ENCODE measurements around the gene CEPT1. TPM values are rescaled to one million over a fixed set of nuclear protein-coding genes. Genes with fewer than 3 reads are reported as not detected.

CEPT1 gene
- total and polyA plus RNA-seq, 2 donors (not counting 3 experiments of a cell fraction or from before 2014, with no cell fraction given): 13.6 to 29.1 TPM

- Histone ChIP-seq H3K4me2 (ENCODE audit: insufficient read depth, low read length) (no peak overlapping the region), H3K27me3 (ENCODE audit: control insufficient read depth in 2 of 2, insufficient read depth in 2 of 2, low read length in 2 of 2) (no peaks in the 10 kb centered on the region), H3K9ac (replicated peaks; ENCODE audit: extremely low read depth, insufficient read depth, low read length) (no peak overlapping the region), H4K20me1 (replicated peaks; ENCODE audit: control insufficient read depth, extremely low read depth, insufficient read depth, low read length) (peaks cover 2% of the 10 kb centered on the region), H3K4me1 (ENCODE audit: control insufficient read depth, extremely low read depth, insufficient read depth, low read length) (peaks cover 14% of the 10 kb centered on the region), H3K36me3 (ENCODE audit: control insufficient read depth in 2 of 2, extremely low read depth in 1 of 2, insufficient read depth in 2 of 2, low read length in 2 of 2) (peaks cover 0 to 4% of the 10 kb centered on the region in 2 experiments), H3K4me3 (replicated peaks in 1 of 3; ENCODE audit: insufficient read depth in 1 of 3, low read depth in 1 of 3, low read length in 3 of 3) (no peak overlapping the region), H3K9me1 (replicated peaks; ENCODE audit: control insufficient read depth, extremely low read depth, insufficient read depth, low read length) (no peaks in the 10 kb centered on the region), H3K9me3 (replicated peaks; ENCODE audit: control insufficient read depth, insufficient read depth, low read length) (no peaks in the 10 kb centered on the region), H2AFZ (ENCODE audit: low read depth, low read length) (no peak overlapping the region), H3K79me2 (ENCODE audit: control insufficient read depth, insufficient read depth, low read length) (peaks cover 77% of the 10 kb centered on the region), H3K27ac (ENCODE audit: insufficient read depth, low read depth, low read length) (no peak overlapping the region)
- FAIRE-seq: no peak
- POLR2A ChIA-PET: no interaction called here
- intact Hi-C loops (cut with micrococcal nuclease): no loop called here
- TF ChIP-seq GATA2 (IDR thresholded peaks at IDR 0.05; ENCODE audit: insufficient read depth, insufficient read length, low read depth, low read length) (no peak), FOS (IDR thresholded peaks at IDR 0.05; ENCODE audit: borderline replicate concordance, insufficient read depth, low read length) (no peak), MYC (IDR thresholded peaks at IDR 0.05; ENCODE audit: low read depth, low read length) (no peak), JUN (IDR thresholded peaks at IDR 0.05; ENCODE audit: borderline replicate concordance, insufficient read depth, insufficient read length, low read depth) (no peak)
- dilution Hi-C loops (cut with MboI; ENCODE audit: extremely low pct_ligation_motif_present, low sequenced_read_pairs): no loop called here
- CTCF ChIA-PET: no interaction called here
- BruUV-seq (replicated peaks): no TSS peak
- no peak for DNase-seq (ENCODE audit: low read depth, low spot score)
Observed at GRCh38 chr1:111145542-111145941, 5.5 kb downstream of the CEPT1 start.

DNA sequence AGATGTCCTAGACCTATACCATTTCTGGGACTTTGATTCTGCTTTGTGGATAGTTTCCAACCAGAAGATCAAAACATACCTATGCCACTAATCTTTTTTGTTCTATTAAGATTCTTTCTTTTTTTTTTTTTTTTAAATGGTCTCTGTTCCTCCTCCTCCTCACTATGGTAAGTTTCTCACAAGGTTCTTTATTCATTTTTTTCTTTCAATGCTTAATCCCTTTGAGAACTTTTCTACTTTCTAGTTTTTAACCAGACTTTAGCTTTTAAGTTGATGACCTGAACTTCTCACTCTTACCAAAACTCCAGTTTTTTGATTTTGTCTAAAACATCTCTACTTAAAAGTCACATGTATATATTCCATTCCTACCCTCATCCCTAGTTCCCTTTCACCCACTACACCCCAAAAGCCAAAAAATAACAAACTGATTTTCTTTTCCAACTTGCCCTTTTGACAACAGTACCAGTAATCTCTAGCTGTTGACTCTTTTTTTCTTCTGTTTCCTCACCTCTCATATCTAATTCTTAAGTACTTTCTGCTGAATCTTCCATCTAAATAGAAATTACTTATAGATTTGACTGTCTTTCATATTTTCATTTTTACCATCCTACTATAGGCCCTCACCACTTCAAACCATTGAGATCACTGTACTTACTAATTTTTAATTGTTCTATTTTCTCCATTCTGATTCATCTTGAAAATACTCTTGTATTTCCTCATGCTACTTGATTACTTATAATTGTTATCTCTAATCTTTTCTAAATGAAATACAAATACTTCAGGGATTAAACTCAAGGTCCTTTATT lies 6.1 kb downstream of the CEPT1 start:
- no peak for FAIRE-seq
- no peak overlapping the region for H3K4me2 ChIP-seq (ENCODE audit: insufficient read depth, low read length)
- dilution Hi-C loops (cut with MboI; ENCODE audit: extremely low pct_ligation_motif_present, low sequenced_read_pairs) (no loop called here), intact Hi-C loops (cut with micrococcal nuclease) (no loop called here)
- DNase-seq (ENCODE audit: low read depth, low spot score): no peak
- peaks cover 10% of the 10 kb centered on the region for H3K4me1 ChIP-seq (ENCODE audit: control insufficient read depth, extremely low read depth, insufficient read depth, low read length)
- peaks cover 2% of the 10 kb centered on the region for H4K20me1 ChIP-seq (replicated peaks; ENCODE audit: control insufficient read depth, extremely low read depth, insufficient read depth, low read length)
- peaks cover 70% of the 10 kb centered on the region for H3K79me2 ChIP-seq (ENCODE audit: control insufficient read depth, insufficient read depth, low read length)
- no peak overlapping the region for H3K9ac ChIP-seq (replicated peaks; ENCODE audit: extremely low read depth, insufficient read depth, low read length)
- ChIA-PET POLR2A (interaction anchor here (0.6 kb wide), 1 partner anchor 60 kb away, joined by 3 read pairs; no protein-coding TSS in a partner anchor), CTCF (no interaction called here)
- no peaks in the 10 kb centered on the region for H3K27me3 ChIP-seq (ENCODE audit: control insufficient read depth in 2 of 2, insufficient read depth in 2 of 2, low read length in 2 of 2)
- peaks cover 2 to 4% of the 10 kb centered on the region in 2 experiments for H3K36me3 ChIP-seq (ENCODE audit: control insufficient read depth in 2 of 2, extremely low read depth in 1 of 2, insufficient read depth in 2 of 2, low read length in 2 of 2)
- H3K27ac ChIP-seq (ENCODE audit: insufficient read depth, low read depth, low read length): no peak overlapping the region
- TF ChIP-seq CTCF (IDR thresholded peaks at IDR 0.05; ENCODE audit: extremely low read depth in 1 of 2, insufficient read depth in 1 of 2, low read depth in 1 of 2, low read length in 2 of 2) (no peak), MYC (IDR thresholded peaks at IDR 0.05; ENCODE audit: low read depth, low read length) (no peak), JUN (IDR thresholded peaks at IDR 0.05; ENCODE audit: borderline replicate concordance, insufficient read depth, insufficient read length, low read depth) (no peak), POLR2AphosphoS5 (IDR thresholded peaks at IDR 0.05; ENCODE audit: insufficient read depth, low read depth, low read length) (no peak), FOS (IDR thresholded peaks at IDR 0.05; ENCODE audit: borderline replicate concordance, insufficient read depth, low read length) (no peak), GATA2 (IDR thresholded peaks at IDR 0.05; ENCODE audit: insufficient read depth, insufficient read length, low read depth, low read length) (no peak), MAX (IDR thresholded peaks at IDR 0.05; ENCODE audit: insufficient read depth, insufficient read length) (no peak)
- no peaks in the 10 kb centered on the region for H3K9me3 ChIP-seq (replicated peaks; ENCODE audit: control insufficient read depth, insufficient read depth, low read length)
- no peaks in the 10 kb centered on the region for H3K9me1 ChIP-seq (replicated peaks; ENCODE audit: control insufficient read depth, extremely low read depth, insufficient read depth, low read length)
- no TSS peak for BruUV-seq (replicated peaks)
- H3K4me3 ChIP-seq (replicated peaks in 1 of 3; ENCODE audit: insufficient read depth in 1 of 3, low read depth in 1 of 3, low read length in 3 of 3): no peak overlapping the region
- no peak overlapping the region for H2AFZ ChIP-seq (ENCODE audit: low read depth, low read length)

All from endothelial cell of umbilical vein (primary cell).